Endothelial cell of umbilical vein (primary cell): ENCODE results near the gene KIF26B. TPM values are rescaled to one million over a fixed set of nuclear protein-coding genes. Genes with fewer than 3 reads are reported as not detected.

Experiments used
- BruUV-seq: library from RNA; stranded (reverse); fragments of 400-500 nt; replicated peaks from 2 replicates; lab custom pipeline; 2021; lab: Mats Ljungman, UMichigan
- CTCF ChIA-PET: fragments of 300-600, 350-600 bp; sonication (Branson Sonifier 250); formaldehyde crosslinking; loops from one replicate; lab custom pipeline; 2021; ENCODE audit warnings: antibody characterized with exemption, inconsistent platforms; lab: Charles Lee
- POLR2A ChIA-PET: fragments of 300-600, 350-600 bp; sonication (Branson Sonifier 250); formaldehyde crosslinking; loops from one replicate; lab custom pipeline; 2021; ENCODE audit warnings: antibody characterized with exemption, inconsistent platforms; lab: Charles Lee
- DNase-seq: peaks from one replicate; pipeline ENCODE4 v3.0.0-alpha.2; 2011; ENCODE audit warnings: low read depth, low spot score
- FAIRE-seq: peaks from 2 replicates; lab custom pipeline; 2011; peaks lifted over from hg19 to GRCh38; lab: Jason Lieb, UNC
- H2AFZ ChIP-seq: 2 replicates; pipeline ENCODE4 v1.6.0; 2012; ENCODE audit warnings: low read depth, low read length, control low read depth, inconsistent platforms
- H3K27ac ChIP-seq: 2 replicates; pipeline ENCODE4 v1.5.1; 2011; ENCODE audit warnings: low read depth, mild to moderate bottlenecking, control low read depth, low read length, moderate library complexity; ENCODE audit not compliant: insufficient read depth
- H3K27me3 ChIP-seq, 2 experiments: 2 replicates each; pipeline versions ENCODE4 v1.6.0 to v1.6.1; 2011; ENCODE audit warnings: low read length in 2 of 2, mixed read lengths in 1 of 2; ENCODE audit not compliant: control insufficient read depth in 2 of 2, insufficient read depth in 2 of 2
- H3K36me3 ChIP-seq, 2 experiments: 2 replicates in 1 of 2; 3 replicates in 1 of 2; pipeline ENCODE4 v1.5.1; 2011; ENCODE audit warnings: low read length in 2 of 2, mild to moderate bottlenecking in 1 of 2, moderate library complexity in 1 of 2; ENCODE audit not compliant: control insufficient read depth in 2 of 2, insufficient read depth in 2 of 2; ENCODE audit errors: extremely low read depth in 1 of 2
- H3K4me1 ChIP-seq: 3 replicates; pipeline ENCODE4 v1.5.1; 2011; ENCODE audit warnings: mild to moderate bottlenecking, low read length; ENCODE audit not compliant: control insufficient read depth, insufficient read depth; ENCODE audit errors: extremely low read depth
- H3K4me2 ChIP-seq: 2 replicates; pipeline ENCODE4 v1.6.1; 2011; ENCODE audit warnings: low read length, control low read depth, mixed read lengths; ENCODE audit not compliant: insufficient read depth
- H3K4me3 ChIP-seq, 3 experiments: fragments of 200-600 bp in 1 of 3; sonication (generic), shearing (Covaris generic) in 1 of 3; replicated peaks in 1 of 3; 2 replicates each; pipeline ENCODE4 v1.5.1; 2011 to 2016; ENCODE audit warnings: control low read depth in 3 of 3, low read length in 3 of 3, mild to moderate bottlenecking in 2 of 3, inconsistent platforms in 1 of 3, low read depth in 1 of 3, moderate library complexity in 1 of 3; ENCODE audit not compliant: insufficient read depth in 1 of 3
- H3K79me2 ChIP-seq: 2 replicates; pipeline ENCODE4 v1.6.0; 2012; ENCODE audit warnings: low read length, inconsistent platforms; ENCODE audit not compliant: control insufficient read depth, insufficient read depth
- H3K9ac ChIP-seq: replicated peaks from 2 replicates; pipeline ENCODE3; 2011; ENCODE audit warnings: low read length, control low read depth; ENCODE audit not compliant: insufficient read depth; ENCODE audit errors: extremely low read depth
- H3K9me1 ChIP-seq: replicated peaks from 3 replicates; pipeline ENCODE4 v1.6.0; 2011; ENCODE audit warnings: mild to moderate bottlenecking, low read length; ENCODE audit not compliant: control insufficient read depth, insufficient read depth; ENCODE audit errors: extremely low read depth
- H3K9me3 ChIP-seq: replicated peaks from 2 replicates; pipeline ENCODE4 v1.5.1; 2012; ENCODE audit warnings: low read length, inconsistent platforms; ENCODE audit not compliant: control insufficient read depth, insufficient read depth
- H4K20me1 ChIP-seq: replicated peaks from 2 replicates; pipeline ENCODE3; 2011; ENCODE audit warnings: mild to moderate bottlenecking, low read length; ENCODE audit not compliant: control insufficient read depth, insufficient read depth; ENCODE audit errors: extremely low read depth
- CTCF ChIP-seq, 2 donors: IDR thresholded peaks; 1 replicate in 1 of 2; 2 replicates in 1 of 2; pipeline ENCODE4 v1.5.1; 2011; ENCODE audit warnings: low read length in 2 of 2, mild to moderate bottlenecking in 2 of 2, moderate library complexity in 2 of 2, control low read depth in 1 of 2, inconsistent platforms in 1 of 2, low read depth in 1 of 2; ENCODE audit not compliant: insufficient read depth in 1 of 2; ENCODE audit errors: extremely low read depth in 1 of 2
- EZH2 ChIP-seq: IDR thresholded peaks from 2 replicates; pipeline ENCODE4 v1.6.1; 2012; ENCODE audit warnings: borderline replicate concordance, low read depth, mild to moderate bottlenecking, moderate library complexity, low read length, inconsistent platforms; ENCODE audit not compliant: severe bottlenecking
- FOS ChIP-seq: IDR thresholded peaks from 2 replicates; pipeline ENCODE4 v1.6.1; 2011; ENCODE audit warnings: mild to moderate bottlenecking, low read length, moderate library complexity, borderline replicate concordance; ENCODE audit not compliant: insufficient read depth
- GATA2 ChIP-seq: IDR thresholded peaks from 2 replicates; pipeline ENCODE4 v1.7.0; 2011; ENCODE audit warnings: low read depth, mild to moderate bottlenecking, moderate library complexity, mixed read lengths, low read length; ENCODE audit not compliant: insufficient read length, insufficient read depth
- JUN ChIP-seq: IDR thresholded peaks from 2 replicates; pipeline ENCODE4 v1.6.1; 2011; ENCODE audit warnings: borderline replicate concordance, low read depth; ENCODE audit not compliant: insufficient read length, insufficient read depth
- MAX ChIP-seq: IDR thresholded peaks from 2 replicates; pipeline ENCODE4 v1.6.1; 2011; ENCODE audit not compliant: insufficient read depth, insufficient read length
- MYC ChIP-seq: IDR thresholded peaks from one replicate; pipeline ENCODE4 v1.6.1; 2011; ENCODE audit warnings: mild to moderate bottlenecking, low read depth, low read length
- POLR2A ChIP-seq: IDR thresholded peaks from 2 replicates; pipeline ENCODE4 v1.6.1; 2012; ENCODE audit warnings: low read depth, mild to moderate bottlenecking, control low read depth, low read length
- POLR2AphosphoS5 ChIP-seq: IDR thresholded peaks from 2 replicates; pipeline ENCODE4 v1.6.1; 2012; ENCODE audit warnings: low read depth, mild to moderate bottlenecking, control low read depth, low read length, moderate library complexity; ENCODE audit not compliant: insufficient read depth
- dilution Hi-C: fragments of 300-500 bp; cut with MboI; formaldehyde crosslinking; loops from one replicate; pipeline ENCODE4 v1.15.0; 2019; ENCODE audit warnings: low sequenced_read_pairs; ENCODE audit not compliant: extremely low pct_ligation_motif_present
- intact Hi-C: fragments of 100-400 bp; cut with micrococcal nuclease; formaldehyde crosslinking; loops from one replicate; pipeline ENCODE4 v1.10.0; 2022
- polyA plus RNA-seq, 4 experiments: library from polyadenylated mRNA; depleted of rRNA in 3 of 4; stranded (reverse) in 3 of 4; unstranded in 1 of 4; fragments of >200 nt; gene quantifications; 2 replicates each; pipeline versions ENCODE4 v1.2.1 to v1.2.3, GENCODE V29; 2011 to 2012; ENCODE audit warnings: missing spikeins in 1 of 4
- total RNA-seq: library from RNA; stranded (reverse); gene quantifications from 2 replicates; pipeline ENCODE4 v1.2.3, GENCODE V29; 2021

KIF26B gene
- total and polyA plus RNA-seq, 2 donors (not counting 3 experiments of a cell fraction or from before 2014, with no cell fraction given): 0.04 to 0.49 TPM

- no peaks in the 10 kb centered on the region for H3K27me3 ChIP-seq
- ChIA-PET CTCF (no interaction called here), POLR2A (no interaction called here)
- no peak overlapping the region for H3K9ac ChIP-seq
- H3K36me3 ChIP-seq: no peaks in the 10 kb centered on the region
- H3K27ac ChIP-seq: no peak overlapping the region
- dilution Hi-C loops (no loop called here), intact Hi-C loops (no loop called here)
- no peak overlapping the region for H3K4me2 ChIP-seq
- no peak overlapping the region for H2AFZ ChIP-seq
- FAIRE-seq: no peak
- BruUV-seq: no TSS peak
- TF ChIP-seq GATA2: no peak
- TF ChIP-seq MAX: no peak
- TF ChIP-seq CTCF (IDR thresholded peaks at IDR 0.05; ENCODE audit: extremely low read depth in 1 of 2, insufficient read depth in 1 of 2, low read depth in 1 of 2, low read length in 2 of 2): no peak
- no peaks in the 10 kb centered on the region for H4K20me1 ChIP-seq
- no peak overlapping the region for H3K4me3 ChIP-seq
- H3K9me3 ChIP-seq: no peaks in the 10 kb centered on the region
- DNase-seq: no peak
- H3K79me2 ChIP-seq: no peaks in the 10 kb centered on the region
- H3K9me1 ChIP-seq: no peaks in the 10 kb centered on the region
- no peaks in the 10 kb centered on the region for H3K4me1 ChIP-seq
Observed at GRCh38 chr1:245477941-245478340, 323.2 kb downstream of the KIF26B start.

- Histone ChIP-seq H3K4me3 (no peak overlapping the region), H2AFZ (no peak overlapping the region), H3K9me3 (no peaks in the 10 kb centered on the region), H3K4me2 (no peak overlapping the region), H4K20me1 (no peaks in the 10 kb centered on the region), H3K27me3 (no peaks in the 10 kb centered on the region), H3K9me1 (no peaks in the 10 kb centered on the region), H3K9ac (no peak overlapping the region), H3K79me2 (no peaks in the 10 kb centered on the region), H3K27ac (no peak overlapping the region), H3K4me1 (no peaks in the 10 kb centered on the region), H3K36me3 (no peaks in the 10 kb centered on the region)
- dilution Hi-C loops: no loop called here
- FAIRE-seq (no peak), DNase-seq (no peak)
- intact Hi-C loops: no loop called here
- no TSS peak for BruUV-seq
- TF ChIP-seq MYC (no peak), FOS (no peak), MAX (no peak), EZH2 (no peak), POLR2A (no peak), GATA2 (no peak), CTCF (IDR thresholded peaks at IDR 0.05; ENCODE audit: extremely low read depth in 1 of 2, insufficient read depth in 1 of 2, low read depth in 1 of 2, low read length in 2 of 2) (no peak), JUN (no peak), POLR2AphosphoS5 (no peak)
- CTCF ChIA-PET: no interaction called here
- POLR2A ChIA-PET: no interaction called here
Observed at GRCh38 chr1:245480393-245481120, 325.8 kb downstream of the KIF26B start.
